GM12874 (cell line): ENCODE measurements around the gene XRCC5.
A peak's percentile ranks its signal among the peaks of the same experiment; 100 is the strongest.

ENCODE experiments used
- TF ChIP-seq, protein P1 (sequence below): IDR thresholded peaks from 2 replicates; pipeline ENCODE4 v1.5.1; 2011; ENCODE audit warnings: low read depth, mild to moderate bottlenecking, control low read depth, low read length, moderate library complexity; ENCODE audit not compliant: insufficient read depth

The XRCC5 gene

DNA sequence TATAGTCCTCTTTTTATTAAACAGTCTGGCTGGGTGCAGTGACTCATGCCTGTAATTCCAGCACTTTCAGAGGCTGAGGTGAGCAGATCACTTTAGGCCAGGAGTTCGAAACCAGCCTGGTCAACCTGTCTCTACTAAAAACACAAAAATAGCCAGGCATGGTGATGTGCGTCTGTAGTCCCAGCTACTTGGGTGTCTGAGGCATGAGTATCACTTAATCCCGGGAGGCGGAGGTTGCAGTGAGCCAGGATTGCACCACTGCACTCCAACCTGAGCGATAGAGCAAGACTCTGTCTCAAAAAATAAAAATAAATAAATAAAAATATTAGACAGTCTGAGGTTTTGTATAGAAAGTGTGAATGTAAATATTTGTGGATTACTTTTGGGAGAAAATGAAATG lies 17.8 kb downstream of the XRCC5 start:
- TF ChIP-seq, protein P1, sequence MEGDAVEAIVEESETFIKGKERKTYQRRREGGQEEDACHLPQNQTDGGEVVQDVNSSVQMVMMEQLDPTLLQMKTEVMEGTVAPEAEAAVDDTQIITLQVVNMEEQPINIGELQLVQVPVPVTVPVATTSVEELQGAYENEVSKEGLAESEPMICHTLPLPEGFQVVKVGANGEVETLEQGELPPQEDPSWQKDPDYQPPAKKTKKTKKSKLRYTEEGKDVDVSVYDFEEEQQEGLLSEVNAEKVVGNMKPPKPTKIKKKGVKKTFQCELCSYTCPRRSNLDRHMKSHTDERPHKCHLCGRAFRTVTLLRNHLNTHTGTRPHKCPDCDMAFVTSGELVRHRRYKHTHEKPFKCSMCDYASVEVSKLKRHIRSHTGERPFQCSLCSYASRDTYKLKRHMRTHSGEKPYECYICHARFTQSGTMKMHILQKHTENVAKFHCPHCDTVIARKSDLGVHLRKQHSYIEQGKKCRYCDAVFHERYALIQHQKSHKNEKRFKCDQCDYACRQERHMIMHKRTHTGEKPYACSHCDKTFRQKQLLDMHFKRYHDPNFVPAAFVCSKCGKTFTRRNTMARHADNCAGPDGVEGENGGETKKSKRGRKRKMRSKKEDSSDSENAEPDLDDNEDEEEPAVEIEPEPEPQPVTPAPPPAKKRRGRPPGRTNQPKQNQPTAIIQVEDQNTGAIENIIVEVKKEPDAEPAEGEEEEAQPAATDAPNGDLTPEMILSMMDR, result no peak

DNA sequence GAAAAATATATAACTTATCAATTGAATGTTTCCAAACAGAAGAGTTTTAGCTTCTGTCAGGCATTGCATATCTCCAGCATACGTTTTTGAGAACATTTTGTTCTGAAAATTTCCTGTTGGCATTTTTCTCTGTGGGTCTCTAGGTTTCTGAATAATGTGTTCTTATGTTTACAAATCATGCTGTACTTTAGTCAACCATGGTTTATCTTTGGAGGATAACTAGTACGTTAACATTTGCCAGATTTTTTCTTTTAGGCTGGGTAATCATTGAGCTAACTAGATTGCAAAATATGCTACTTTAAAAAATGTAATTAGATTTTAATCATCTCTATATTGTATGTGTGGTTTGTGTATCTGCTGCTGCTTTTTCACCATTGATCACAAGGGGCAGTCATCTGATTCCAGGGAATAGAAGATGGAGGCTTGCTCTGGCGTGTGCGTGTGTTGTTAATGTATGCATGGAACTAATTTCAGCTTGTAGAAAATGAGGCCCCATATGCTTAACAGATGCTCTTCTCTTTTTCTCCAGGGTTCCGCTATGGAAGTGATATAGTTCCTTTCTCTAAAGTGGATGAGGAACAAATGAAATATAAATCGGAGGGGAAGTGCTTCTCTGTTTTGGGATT lies 21.3 kb downstream of the XRCC5 start:
- TF ChIP-seq, protein P1, result no peak

DNA sequence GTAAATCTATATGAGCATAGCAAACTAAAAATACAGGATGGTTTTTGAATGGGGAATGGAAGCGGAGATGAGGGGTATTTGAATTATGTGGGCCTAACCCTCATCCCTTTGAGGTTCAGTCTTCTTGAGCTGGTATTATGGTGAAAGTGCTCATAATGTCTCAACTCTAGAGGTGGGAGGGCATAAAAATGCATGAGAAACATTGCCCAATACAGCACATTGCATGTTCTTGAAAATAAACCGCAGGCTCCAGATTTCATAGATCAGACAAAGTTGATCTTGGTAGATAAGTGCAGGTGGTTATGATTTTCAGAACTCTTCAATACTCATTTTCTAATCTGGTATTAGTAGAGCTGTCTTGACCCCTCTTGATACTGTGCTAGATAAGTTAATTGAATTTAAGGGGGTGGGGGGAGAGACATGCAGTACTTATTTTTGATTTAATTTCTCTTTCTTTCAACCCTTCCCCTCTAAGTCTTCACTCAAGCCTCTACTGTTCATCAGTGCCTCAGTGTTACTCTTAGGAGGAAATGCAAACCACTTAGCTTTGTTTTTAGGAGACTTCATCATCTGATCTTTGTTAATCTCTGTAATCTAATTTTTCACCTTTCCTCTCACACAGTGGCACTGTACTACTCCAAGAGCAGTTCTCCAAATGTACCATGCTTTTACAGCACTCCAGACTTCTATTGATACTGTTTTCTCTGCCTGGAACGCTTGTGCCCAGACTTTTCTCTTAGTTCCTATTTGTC lies 22.2 kb downstream of the XRCC5 start:
- TF ChIP-seq, protein P1, result no peak

DNA sequence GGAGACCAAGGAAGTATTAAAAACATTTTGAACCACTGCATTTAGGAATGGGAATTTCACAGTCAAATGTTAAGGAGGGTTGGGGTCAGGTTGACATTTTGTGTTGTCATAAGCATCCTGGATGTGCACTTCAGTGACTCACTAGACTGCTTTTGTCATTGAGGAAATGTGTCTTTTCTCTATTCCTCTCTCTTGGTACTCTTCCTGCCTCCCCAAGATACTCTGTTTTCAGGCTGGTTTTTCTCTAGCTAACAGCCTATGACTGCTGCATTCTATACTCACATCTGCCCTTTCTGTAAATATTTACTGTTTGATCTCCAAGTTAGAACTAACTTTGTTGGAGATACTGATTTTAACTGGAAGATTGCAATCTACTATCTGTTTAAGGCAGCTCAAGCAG lies 23.4 kb downstream of the XRCC5 start:
- TF ChIP-seq, protein P1, result no peak

DNA sequence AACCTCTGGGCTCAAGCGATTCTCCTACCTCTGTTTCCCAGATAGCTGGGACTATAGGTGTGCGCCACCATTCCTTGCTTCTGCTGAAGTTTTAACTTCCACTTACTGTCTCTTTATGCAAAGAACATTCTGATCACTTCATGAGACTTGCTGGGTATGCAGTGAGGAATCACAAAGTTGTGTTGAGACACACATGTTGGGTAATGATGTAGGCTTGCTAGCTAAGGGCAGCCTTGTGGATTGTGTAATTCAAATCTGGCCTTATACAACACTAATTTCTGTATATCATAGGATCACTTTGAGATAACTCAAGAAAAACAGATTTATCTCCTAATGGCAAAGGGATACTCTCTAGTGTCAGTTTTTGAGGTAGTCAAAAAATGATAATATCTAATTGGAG lies 24.2 kb downstream of the XRCC5 start:
- TF ChIP-seq, protein P1, result no peak

DNA sequence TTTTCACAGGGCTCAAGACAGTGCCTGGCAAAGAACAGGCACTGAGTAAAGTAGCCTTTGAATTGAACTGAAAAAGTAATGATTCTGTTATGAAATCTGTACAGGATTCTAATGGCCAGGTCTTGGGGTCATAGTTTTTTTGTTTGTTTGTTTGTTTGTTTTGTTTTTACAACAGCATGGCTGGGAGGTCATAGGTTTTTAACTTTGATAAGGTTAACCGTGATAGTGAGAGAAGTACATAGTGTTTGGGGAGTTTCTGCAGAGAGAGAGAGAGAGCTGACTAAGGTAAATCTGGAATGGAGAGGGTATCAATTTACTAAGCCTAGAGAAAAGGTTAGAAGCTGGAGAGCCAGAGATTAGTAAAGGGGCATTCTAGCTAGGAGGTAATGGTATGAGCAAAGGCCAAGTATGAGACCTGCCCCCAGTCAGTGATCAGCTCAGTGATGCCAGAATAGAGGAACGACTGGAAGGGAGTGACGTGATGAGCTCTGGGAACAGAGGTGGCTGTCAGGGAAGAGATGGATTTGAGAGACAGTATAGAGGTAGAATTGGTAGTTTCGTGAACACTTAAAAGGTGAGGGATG lies 25.9 kb downstream of the XRCC5 start:
- TF ChIP-seq, protein P1, result no peak

DNA sequence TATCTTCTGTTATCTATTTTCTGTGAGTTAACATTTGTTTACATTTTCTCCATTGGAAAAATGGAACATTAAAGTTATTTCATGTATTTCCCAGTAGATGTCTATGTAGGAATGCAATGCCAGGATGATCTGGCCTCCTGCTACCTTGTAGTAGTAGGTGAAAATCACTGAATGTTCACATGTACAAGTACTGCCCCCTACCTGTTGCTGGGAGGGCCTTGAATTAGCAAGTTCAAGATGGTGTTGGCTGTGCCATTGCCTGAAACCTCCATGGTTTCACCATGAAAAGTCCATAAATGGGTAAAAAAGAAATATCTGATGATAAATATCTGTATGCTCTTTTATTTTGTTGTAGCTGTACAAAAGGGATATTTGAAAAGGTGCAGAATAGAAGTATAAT lies 30.7 kb downstream of the XRCC5 start:
- TF ChIP-seq, protein P1, result peak; percentile 46; the same call in 1 of the 2 replicates
